AG08396 (cell line): ENCODE results near the gene LZTR1.

Experiments
- DNase-seq: peaks from one replicate; pipeline ENCODE4 v3.0.0; 2012; ENCODE audit warnings: low spot score, mixed read lengths

Gene LZTR1

GRCh38 chr22:21015466-21016006 lies 33.4 kb downstream of the LZTR1 start:
- DNase-seq = no peak

- DNase-seq = no peak
Observed at GRCh38 chr22:21016644-21017420, 34.7 kb downstream of the LZTR1 start.

- DNase-seq = no peak
Observed at GRCh38 chr22:21018314-21018713, 36.2 kb downstream of the LZTR1 start.

- no peak for DNase-seq
Observed at GRCh38 chr22:21020802-21021429, 38.8 kb downstream of the LZTR1 start.

GRCh38 chr22:21022507-21022906 lies 40.4 kb downstream of the LZTR1 start:
- DNase-seq = no peak

- DNase-seq = no peak
Observed at GRCh38 chr22:21022955-21023614, 41.0 kb downstream of the LZTR1 start.

GRCh38 chr22:21025266-21025665 lies 43.2 kb downstream of the LZTR1 start:
- DNase-seq = no peak

- DNase-seq = no peak
Observed at GRCh38 chr22:21025763-21026755, 44.0 kb downstream of the LZTR1 start.

GRCh38 chr22:21026783-21027692 lies 44.9 kb downstream of the LZTR1 start:
- DNase-seq = peak; percentile 66

GRCh38 chr22:21028277-21029251 lies 46.5 kb downstream of the LZTR1 start:
- no peak for DNase-seq

- no peak for DNase-seq
Observed at GRCh38 chr22:21029486-21030025, 47.5 kb downstream of the LZTR1 start.

GRCh38 chr22:21030032-21030431 lies 47.9 kb downstream of the LZTR1 start:
- no peak for DNase-seq

GRCh38 chr22:21030621-21031544 lies 48.8 kb downstream of the LZTR1 start:
- DNase-seq = no peak

- no peak for DNase-seq
Observed at GRCh38 chr22:21031545-21032036, 49.5 kb downstream of the LZTR1 start.

GRCh38 chr22:21032037-21032867 lies 50.2 kb downstream of the LZTR1 start, which contains the start of gene SLC7A4:
SLC7A4 (minus strand) TSS chr22:21032561; CDS start chr22:21031812, 749 bp downstream.
- no peak for DNase-seq

- DNase-seq = no peak
Observed at GRCh38 chr22:21032868-21033688, 51.0 kb downstream of the LZTR1 start.
